PFSK-1 (cell line): ENCODE results near the gene FBN2.

Experiments
- FOXP2 ChIP-seq: optimal IDR thresholded peaks from 2 replicates; pipeline ENCODE3; 2011; ENCODE audit warnings: borderline replicate concordance, control low read depth, inconsistent platforms; ENCODE audit not compliant: insufficient read depth; ENCODE audit errors: extremely low read length, extremely low read depth
- POLR2AphosphoS5 ChIP-seq: IDR thresholded peaks from 2 replicates; pipeline ENCODE4 v1.6.1; 2012; ENCODE audit warnings: low read depth, mild to moderate bottlenecking, control low read depth, low read length, moderate library complexity
- SIN3A ChIP-seq: IDR thresholded peaks from 2 replicates; pipeline ENCODE4 v1.6.1; 2012; ENCODE audit warnings: mild to moderate bottlenecking, low read length, moderate library complexity, borderline replicate concordance; ENCODE audit not compliant: insufficient read depth
- TAF1 ChIP-seq: IDR thresholded peaks from 2 replicates; pipeline ENCODE4 v1.6.1; 2012; ENCODE audit warnings: low read length, control low read depth, borderline replicate concordance; ENCODE audit not compliant: insufficient read depth
- TF ChIP-seq, protein P1 (sequence below), 2 experiments: IDR thresholded peaks; 2 replicates each; pipeline versions ENCODE4 v1.6.1 to v1.8.0; 2011 to 2012; ENCODE audit warnings: low read depth in 2 of 2, low read length in 2 of 2, control low read depth in 1 of 2, inconsistent platforms in 1 of 2, mild to moderate bottlenecking in 1 of 2, moderate library complexity in 1 of 2; ENCODE audit not compliant: insufficient read depth in 1 of 2

- TF ChIP-seq POLR2AphosphoS5 (no peak), SIN3A (no peak), TAF1 (no peak), FOXP2 (no peak)
- TF ChIP-seq, protein P1, sequence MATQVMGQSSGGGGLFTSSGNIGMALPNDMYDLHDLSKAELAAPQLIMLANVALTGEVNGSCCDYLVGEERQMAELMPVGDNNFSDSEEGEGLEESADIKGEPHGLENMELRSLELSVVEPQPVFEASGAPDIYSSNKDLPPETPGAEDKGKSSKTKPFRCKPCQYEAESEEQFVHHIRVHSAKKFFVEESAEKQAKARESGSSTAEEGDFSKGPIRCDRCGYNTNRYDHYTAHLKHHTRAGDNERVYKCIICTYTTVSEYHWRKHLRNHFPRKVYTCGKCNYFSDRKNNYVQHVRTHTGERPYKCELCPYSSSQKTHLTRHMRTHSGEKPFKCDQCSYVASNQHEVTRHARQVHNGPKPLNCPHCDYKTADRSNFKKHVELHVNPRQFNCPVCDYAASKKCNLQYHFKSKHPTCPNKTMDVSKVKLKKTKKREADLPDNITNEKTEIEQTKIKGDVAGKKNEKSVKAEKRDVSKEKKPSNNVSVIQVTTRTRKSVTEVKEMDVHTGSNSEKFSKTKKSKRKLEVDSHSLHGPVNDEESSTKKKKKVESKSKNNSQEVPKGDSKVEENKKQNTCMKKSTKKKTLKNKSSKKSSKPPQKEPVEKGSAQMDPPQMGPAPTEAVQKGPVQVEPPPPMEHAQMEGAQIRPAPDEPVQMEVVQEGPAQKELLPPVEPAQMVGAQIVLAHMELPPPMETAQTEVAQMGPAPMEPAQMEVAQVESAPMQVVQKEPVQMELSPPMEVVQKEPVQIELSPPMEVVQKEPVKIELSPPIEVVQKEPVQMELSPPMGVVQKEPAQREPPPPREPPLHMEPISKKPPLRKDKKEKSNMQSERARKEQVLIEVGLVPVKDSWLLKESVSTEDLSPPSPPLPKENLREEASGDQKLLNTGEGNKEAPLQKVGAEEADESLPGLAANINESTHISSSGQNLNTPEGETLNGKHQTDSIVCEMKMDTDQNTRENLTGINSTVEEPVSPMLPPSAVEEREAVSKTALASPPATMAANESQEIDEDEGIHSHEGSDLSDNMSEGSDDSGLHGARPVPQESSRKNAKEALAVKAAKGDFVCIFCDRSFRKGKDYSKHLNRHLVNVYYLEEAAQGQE (IDR thresholded peaks at IDR 0.05; ENCODE audit: insufficient read depth in 1 of 2, low read depth in 2 of 2, low read length in 2 of 2) = no peak
These were observed 321.0 kb downstream of the FBN2 start for GRCh38 chr5:128216860-128217531.
